H9 (cell line): ENCODE measurements around the gene MDFIC. TPM values are rescaled to one million over a fixed set of nuclear protein-coding genes. Genes with fewer than 3 reads are reported as not detected.

Source experiments
- DNase-seq: peaks from one replicate; pipeline ENCODE4 v3.0.0-alpha.2; 2017
- H2AFZ ChIP-seq: one replicate; pipeline ENCODE4 v1.6.1; 2013; ENCODE audit warnings: mild to moderate bottlenecking, low read length, control low read depth, moderate library complexity
- H2AK5ac ChIP-seq: 2 replicates; pipeline ENCODE4 v1.6.1; 2013; ENCODE audit warnings: low read length, control low read depth, mixed read lengths; ENCODE audit not compliant: insufficient read length
- H2BK120ac ChIP-seq: one replicate; pipeline ENCODE4 v1.6.1; 2013; ENCODE audit warnings: low read depth, mild to moderate bottlenecking, low read length, control low read depth, inconsistent platforms; ENCODE audit not compliant: poor library complexity, severe bottlenecking
- H2BK12ac ChIP-seq: 2 replicates; pipeline ENCODE4 v1.6.1; 2013; ENCODE audit warnings: low read length, control low read depth, mixed read lengths, low read depth; ENCODE audit not compliant: insufficient read length
- H2BK15ac ChIP-seq: 2 replicates; pipeline ENCODE4 v1.6.1; 2013; ENCODE audit warnings: low read depth, low read length, control low read depth
- H2BK20ac ChIP-seq: one replicate; pipeline ENCODE4 v1.6.1; 2013; ENCODE audit warnings: low read depth, mild to moderate bottlenecking, low read length, control low read depth, inconsistent platforms; ENCODE audit not compliant: poor library complexity, severe bottlenecking
- H2BK5ac ChIP-seq: 2 replicates; pipeline ENCODE4 v1.6.1; 2013; ENCODE audit warnings: low read length, control low read depth, mixed read lengths; ENCODE audit not compliant: insufficient read length
- H3K14ac ChIP-seq: 2 replicates; pipeline ENCODE4 v1.6.1; 2013; ENCODE audit warnings: low read length, control low read depth; ENCODE audit not compliant: insufficient read depth
- H3K18ac ChIP-seq: 2 replicates; pipeline ENCODE4 v1.6.1; 2013; ENCODE audit warnings: low read depth, mild to moderate bottlenecking, mixed read lengths, low read length, control low read depth; ENCODE audit not compliant: insufficient read length
- H3K23ac ChIP-seq: 2 replicates; pipeline ENCODE4 v1.6.1; 2013; ENCODE audit warnings: low read length, control low read depth, mixed read lengths, low read depth; ENCODE audit not compliant: insufficient read length
- H3K23me2 ChIP-seq: 2 replicates; pipeline ENCODE4 v1.6.1; 2013; ENCODE audit warnings: low read depth, mild to moderate bottlenecking, mixed read lengths, low read length, control low read depth; ENCODE audit not compliant: insufficient read length, poor library complexity, severe bottlenecking
- H3K27ac ChIP-seq: 2 replicates; pipeline ENCODE4 v1.5.1; 2013; ENCODE audit warnings: low read length, control low read depth, mixed read lengths, low read depth; ENCODE audit not compliant: insufficient read length
- H3K27me3 ChIP-seq: 2 replicates; pipeline ENCODE4 v1.6.1; 2013; ENCODE audit warnings: low read length, control low read depth, inconsistent platforms; ENCODE audit not compliant: insufficient read depth
- H3K4ac ChIP-seq: 2 replicates; pipeline ENCODE4 v1.6.1; 2013; ENCODE audit warnings: low read depth, mild to moderate bottlenecking, control low read depth, inconsistent platforms, low read length, moderate library complexity
- H3K4me1 ChIP-seq: 2 replicates; pipeline ENCODE4 v1.6.1; 2013; ENCODE audit warnings: low read length, control low read depth, inconsistent platforms; ENCODE audit not compliant: insufficient read depth
- H3K4me2 ChIP-seq: 2 replicates; pipeline ENCODE4 v1.6.1; 2013; ENCODE audit warnings: low read length, control low read depth, mixed read lengths; ENCODE audit not compliant: insufficient read length, insufficient read depth
- H3K56ac ChIP-seq: 2 replicates; pipeline ENCODE4 v1.6.1; 2013; ENCODE audit warnings: low read depth, mild to moderate bottlenecking, mixed read lengths, low read length, control low read depth; ENCODE audit not compliant: insufficient read length
- H3K79me1 ChIP-seq: 2 replicates; pipeline ENCODE4 v1.6.1; 2013; ENCODE audit warnings: low read depth, mild to moderate bottlenecking, moderate library complexity, low read length, control low read depth, inconsistent platforms; ENCODE audit not compliant: insufficient read depth, poor library complexity, severe bottlenecking
- H3K79me2 ChIP-seq: 2 replicates; pipeline ENCODE4 v1.6.1; 2013; ENCODE audit warnings: low read length, control low read depth, inconsistent platforms; ENCODE audit not compliant: insufficient read depth
- H3K9ac ChIP-seq: 2 replicates; pipeline ENCODE4 v1.6.1; 2013; ENCODE audit warnings: low read length, control low read depth, mixed read lengths; ENCODE audit not compliant: insufficient read length; ENCODE audit errors: extremely low read depth
- H3K9me3 ChIP-seq: one replicate; pipeline ENCODE4 v1.6.1; 2013; ENCODE audit warnings: low read depth, low read length, inconsistent platforms; ENCODE audit not compliant: control insufficient read depth
- H3T11ph ChIP-seq: one replicate; pipeline ENCODE4 v1.6.1; 2013; ENCODE audit warnings: mild to moderate bottlenecking, low read length, control low read depth, inconsistent platforms
- H4K20me1 ChIP-seq: one replicate; pipeline ENCODE4 v1.6.1; 2013; ENCODE audit not compliant: control insufficient read depth, insufficient read length, insufficient read depth
- H4K5ac ChIP-seq: 2 replicates; pipeline ENCODE4 v1.6.1; 2013; ENCODE audit warnings: low read depth, mild to moderate bottlenecking, mixed read lengths, low read length, control low read depth; ENCODE audit not compliant: insufficient read length
- H4K8ac ChIP-seq: replicated peaks from 2 replicates; pipeline ENCODE4 v1.6.1; 2013; ENCODE audit warnings: low read length, control low read depth, mixed read lengths, low read depth; ENCODE audit not compliant: insufficient read length
- H4K91ac ChIP-seq: 2 replicates; pipeline ENCODE4 v1.6.1; 2013; ENCODE audit warnings: low read depth, mild to moderate bottlenecking, moderate library complexity, mixed read lengths, low read length, control low read depth; ENCODE audit not compliant: insufficient read length
- H3K27ac Mint-ChIP-seq, 3 experiments: 2 replicates in 2 of 3; 3 replicates in 1 of 3; pipeline ENCODE4 v1.8.0; 2020 to 2021; ENCODE audit warnings: mixed read lengths in 3 of 3, mild to moderate bottlenecking in 1 of 3, moderate library complexity in 1 of 3
- H3K27me3 Mint-ChIP-seq: 2 replicates; pipeline ENCODE4 v1.8.0; 2021; ENCODE audit warnings: low read depth, mild to moderate bottlenecking, moderate library complexity, mixed read lengths
- H3K36me3 Mint-ChIP-seq, 3 experiments: 2 replicates in 2 of 3; 3 replicates in 1 of 3; pipeline ENCODE4 v1.8.0; 2020 to 2021; ENCODE audit warnings: low read depth in 3 of 3, mixed read lengths in 3 of 3; ENCODE audit not compliant: insufficient read depth in 1 of 3
- H3K4me1 Mint-ChIP-seq, 2 experiments: 2 replicates each; pipeline ENCODE4 v1.8.0; 2020; ENCODE audit warnings: mixed read lengths in 2 of 2
- H3K4me3 Mint-ChIP-seq, 2 experiments: 2 replicates in 1 of 2; 3 replicates in 1 of 2; pipeline ENCODE4 v1.8.0; 2020 to 2021; ENCODE audit warnings: mild to moderate bottlenecking in 2 of 2, mixed read lengths in 2 of 2, moderate library complexity in 1 of 2
- H3K9me3 Mint-ChIP-seq, 2 experiments: 2 replicates in 1 of 2; 3 replicates in 1 of 2; pipeline ENCODE4 v1.8.0; 2020; ENCODE audit warnings: mild to moderate bottlenecking in 2 of 2, mixed read lengths in 2 of 2, moderate library complexity in 1 of 2
- WGBS: extraction: QIAGEN DNeasy Blood & Tissue Kit; methylation state at CpG from one replicate; pipeline ENCODE4 v1.1.7; 2013; ENCODE audit warnings: missing lambda C conversion rate, low lambda C conversion rate, mixed read lengths; ENCODE audit not compliant: insufficient read length; ENCODE audit errors: extremely low coverage; 5-methylcytosine and 5-hydroxymethylcytosine counted together
- total RNA-seq: library from RNA; stranded (reverse); gene quantifications from 2 replicates; pipeline ENCODE4 v1.2.1, GENCODE V29; 2021
- TF ChIP-seq, protein P1 (sequence below): fragments of 200-600 bp; sonication (generic); conservative IDR thresholded peaks from 3 replicates; pipeline ENCODE4 v1.8.0; 2021; ENCODE audit warnings: antibody characterized with exemption, mild to moderate bottlenecking

MDFIC gene
- total RNA-seq, 1 experiment from 2014 or later: 2.0 TPM

- no peaks in the 10 kb centered on the region for H3K9me3 ChIP-seq
- no peak overlapping the region for H4K5ac ChIP-seq
- no peak overlapping the region for H3K4ac ChIP-seq
- H2BK12ac ChIP-seq: no peak overlapping the region
- H3K9ac ChIP-seq: no peak overlapping the region
- no peak overlapping the region for H2AFZ ChIP-seq
- H3K4me2 ChIP-seq: no peak overlapping the region
- H4K20me1 ChIP-seq: no peaks in the 10 kb centered on the region
- Mint-ChIP-seq H3K27me3 (no peaks in the 10 kb centered on the region), H3K4me3 (no peak overlapping the region), H3K9me3 (no peaks in the 10 kb centered on the region; a peak in 1 of 5 replicates), H3K27ac (no peak overlapping the region), H3K36me3 (no peaks in the 10 kb centered on the region), H3K4me1 (peaks cover 3 to 4% of the 10 kb centered on the region in 2 experiments; a peak in 2 of 4 replicates)
- no peaks in the 10 kb centered on the region for H3K79me1 ChIP-seq
- no peaks in the 10 kb centered on the region for H3K27me3 ChIP-seq
- no peak overlapping the region for H2BK20ac ChIP-seq
- no peaks in the 10 kb centered on the region for H3K4me1 ChIP-seq
- no peak for DNase-seq
- no CpG with 5 or more reads among the region's 2 CpGs for WGBS
- H3K23ac ChIP-seq: no peak overlapping the region
- H3T11ph ChIP-seq: no peak overlapping the region
- no peaks in the 10 kb centered on the region for H3K79me2 ChIP-seq
- no peaks in the 10 kb centered on the region for H3K23me2 ChIP-seq
- H2BK15ac ChIP-seq: no peak overlapping the region
- TF ChIP-seq, protein P1, sequence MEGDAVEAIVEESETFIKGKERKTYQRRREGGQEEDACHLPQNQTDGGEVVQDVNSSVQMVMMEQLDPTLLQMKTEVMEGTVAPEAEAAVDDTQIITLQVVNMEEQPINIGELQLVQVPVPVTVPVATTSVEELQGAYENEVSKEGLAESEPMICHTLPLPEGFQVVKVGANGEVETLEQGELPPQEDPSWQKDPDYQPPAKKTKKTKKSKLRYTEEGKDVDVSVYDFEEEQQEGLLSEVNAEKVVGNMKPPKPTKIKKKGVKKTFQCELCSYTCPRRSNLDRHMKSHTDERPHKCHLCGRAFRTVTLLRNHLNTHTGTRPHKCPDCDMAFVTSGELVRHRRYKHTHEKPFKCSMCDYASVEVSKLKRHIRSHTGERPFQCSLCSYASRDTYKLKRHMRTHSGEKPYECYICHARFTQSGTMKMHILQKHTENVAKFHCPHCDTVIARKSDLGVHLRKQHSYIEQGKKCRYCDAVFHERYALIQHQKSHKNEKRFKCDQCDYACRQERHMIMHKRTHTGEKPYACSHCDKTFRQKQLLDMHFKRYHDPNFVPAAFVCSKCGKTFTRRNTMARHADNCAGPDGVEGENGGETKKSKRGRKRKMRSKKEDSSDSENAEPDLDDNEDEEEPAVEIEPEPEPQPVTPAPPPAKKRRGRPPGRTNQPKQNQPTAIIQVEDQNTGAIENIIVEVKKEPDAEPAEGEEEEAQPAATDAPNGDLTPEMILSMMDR: no peak
- no peak overlapping the region for H2BK5ac ChIP-seq
- no peak overlapping the region for H4K8ac ChIP-seq
- no peak overlapping the region for H4K91ac ChIP-seq
- no peak overlapping the region for H3K14ac ChIP-seq
- no peak overlapping the region for H2BK120ac ChIP-seq
- no peak overlapping the region for H3K18ac ChIP-seq
- H3K56ac ChIP-seq: no peak overlapping the region
- H3K27ac ChIP-seq: no peak overlapping the region
- no peak overlapping the region for H2AK5ac ChIP-seq
Observed at GRCh38 chr7:115056019-115056418, 134.1 kb downstream of the MDFIC start.
